GM18526 (cell line): ENCODE results near the gene AANAT.

Experiments
- POLR2A ChIP-seq: IDR thresholded peaks from 3 replicates; pipeline ENCODE4 v1.6.1; 2011; ENCODE audit not compliant: insufficient read length; ENCODE audit errors: extremely low read depth

The AANAT gene

GRCh38 chr17:76437467-76438402, 29.7 kb upstream of the AANAT start:
- no peak for TF ChIP-seq POLR2A

- TF ChIP-seq POLR2A = no peak
These were observed 28.5 kb upstream of the AANAT start for GRCh38 chr17:76438906-76439305.

- TF ChIP-seq POLR2A = no peak
These were observed 28.0 kb upstream of the AANAT start for GRCh38 chr17:76439314-76439928.

- TF ChIP-seq POLR2A = no peak
These were observed 26.5 kb upstream of the AANAT start for GRCh38 chr17:76440751-76441362.

- TF ChIP-seq POLR2A = no peak
These were observed 25.6 kb upstream of the AANAT start for GRCh38 chr17:76441686-76442340.

GRCh38 chr17:76442341-76443338, 24.8 kb upstream of the AANAT start:
- no peak for TF ChIP-seq POLR2A

- no peak for TF ChIP-seq POLR2A
These were observed 22.7 kb upstream of the AANAT start for GRCh38 chr17:76444518-76445311.

GRCh38 chr17:76445697-76446448, 21.5 kb upstream of the AANAT start:
- TF ChIP-seq POLR2A = no peak

- TF ChIP-seq POLR2A = no peak
These were observed 20.8 kb upstream of the AANAT start for GRCh38 chr17:76446449-76447231.

GRCh38 chr17:76447931-76448652, 19.3 kb upstream of the AANAT start:
- TF ChIP-seq POLR2A = no peak

GRCh38 chr17:76449126-76449525, 18.3 kb upstream of the AANAT start:
- TF ChIP-seq POLR2A = no peak

- TF ChIP-seq POLR2A = no peak
These were observed 15.9 kb upstream of the AANAT start for GRCh38 chr17:76451506-76451905.
